H1 (cell line): ENCODE results near the gene SMAD6.

Source experiments
- ASH2L ChIP-seq: fragments of 200-600, 300-600 bp; sonication (generic); IDR thresholded peaks from one replicate; pipeline ENCODE4 v1.7.1; 2017; ENCODE audit warnings: low read length
- BACH1 ChIP-seq: IDR thresholded peaks from 2 replicates; pipeline ENCODE4 v1.6.1; 2012; ENCODE audit warnings: low read length, improper control_type of control experiment
- EZH2 ChIP-seq: fragments of 200-600 bp; sonication (generic); IDR thresholded peaks from 2 replicates; pipeline ENCODE4 v1.7.1; 2012; ENCODE audit warnings: low read depth, mild to moderate bottlenecking, moderate library complexity, low read length, inconsistent platforms; ENCODE audit not compliant: severe bottlenecking
- GABPA ChIP-seq: IDR thresholded peaks from 2 replicates; pipeline ENCODE4 v1.6.1; 2011; ENCODE audit warnings: mild to moderate bottlenecking, low read length, moderate library complexity, borderline replicate concordance; ENCODE audit not compliant: insufficient read depth
- NRF1 ChIP-seq: IDR thresholded peaks from 2 replicates; pipeline ENCODE4 v1.6.1; 2011; ENCODE audit warnings: mild to moderate bottlenecking, low read depth, low read length, improper control_type of control experiment
- PHF8 ChIP-seq: fragments of 200-600 bp; sonication (generic); conservative IDR thresholded peaks from 2 replicates; pipeline ENCODE4 v1.7.1; 2012; ENCODE audit warnings: low read depth, mild to moderate bottlenecking, inconsistent platforms, low read length, moderate library complexity
- POLR2A ChIP-seq, 2 experiments: IDR thresholded peaks; 1 replicate in 1 of 2; 2 replicates in 1 of 2; pipeline ENCODE4 v1.6.1; 2011; ENCODE audit warnings: low read depth in 2 of 2, low read length in 2 of 2, mild to moderate bottlenecking in 2 of 2; ENCODE audit errors: control extremely low read depth in 1 of 2
- POLR2AphosphoS5 ChIP-seq: IDR thresholded peaks from 2 replicates; pipeline ENCODE4 v1.6.1; 2011; ENCODE audit warnings: low read depth, low read length
- POU5F1 ChIP-seq: IDR thresholded peaks from 2 replicates; pipeline ENCODE4 v1.6.1; 2011; ENCODE audit warnings: low read depth, mild to moderate bottlenecking, low read length, moderate library complexity
- RBBP5 ChIP-seq: IDR thresholded peaks from 2 replicates; pipeline ENCODE4 v1.7.1; 2012; ENCODE audit warnings: low read depth, mild to moderate bottlenecking, inconsistent platforms, low read length, moderate library complexity, borderline replicate concordance
- RFX5 ChIP-seq: IDR thresholded peaks from 2 replicates; pipeline ENCODE4 v1.6.1; 2011; ENCODE audit warnings: low read depth, low read length, improper control_type of control experiment, borderline replicate concordance
- RXRA ChIP-seq: IDR thresholded peaks from 2 replicates; pipeline ENCODE4 v1.6.1; 2011; ENCODE audit warnings: low read depth, mild to moderate bottlenecking, low read length, moderate library complexity; ENCODE audit not compliant: insufficient read depth
- TF ChIP-seq, protein P1 (sequence below), 3 experiments: IDR thresholded peaks; 1 replicate in 2 of 3; 2 replicates in 1 of 3; pipeline versions ENCODE4 v1.5.1 to v1.6.1; 2011; ENCODE audit warnings: low read length in 3 of 3, mild to moderate bottlenecking in 3 of 3, inconsistent platforms in 2 of 3, low read depth in 1 of 3, moderate library complexity in 1 of 3; ENCODE audit not compliant: insufficient read depth in 1 of 3; ENCODE audit errors: control extremely low read depth in 1 of 3

DNA sequence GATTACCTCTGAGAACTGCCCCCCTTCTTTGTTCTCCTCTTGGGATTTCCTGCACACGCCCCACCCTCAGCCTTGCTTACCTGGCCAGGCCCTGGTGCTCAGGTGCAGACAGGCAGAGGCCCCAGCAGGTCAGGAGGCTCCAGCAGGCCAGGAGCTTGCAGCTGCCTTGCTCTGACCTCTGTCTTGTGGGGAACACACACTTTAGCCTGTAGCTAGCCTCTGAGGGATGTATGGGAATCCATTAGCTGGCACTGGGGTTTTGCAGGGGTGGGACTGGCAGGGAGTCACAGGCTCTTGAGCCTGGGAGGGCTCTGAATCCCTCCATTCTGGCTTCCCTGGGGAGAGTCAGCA lies 2.7 kb downstream of the SMAD6 start:
- TF ChIP-seq ASH2L (no peak), GABPA (no peak), POLR2AphosphoS5 (no peak), POLR2A (IDR thresholded peaks at IDR 0.05; ENCODE audit: control extremely low read depth in 1 of 2, low read depth in 2 of 2, low read length in 2 of 2) (no peak), NRF1 (no peak), EZH2 (no peak), RBBP5 (no peak), RXRA (no peak), BACH1 (no peak), RFX5 (no peak), POU5F1 (no peak), PHF8 (no peak)
- TF ChIP-seq, protein P1, sequence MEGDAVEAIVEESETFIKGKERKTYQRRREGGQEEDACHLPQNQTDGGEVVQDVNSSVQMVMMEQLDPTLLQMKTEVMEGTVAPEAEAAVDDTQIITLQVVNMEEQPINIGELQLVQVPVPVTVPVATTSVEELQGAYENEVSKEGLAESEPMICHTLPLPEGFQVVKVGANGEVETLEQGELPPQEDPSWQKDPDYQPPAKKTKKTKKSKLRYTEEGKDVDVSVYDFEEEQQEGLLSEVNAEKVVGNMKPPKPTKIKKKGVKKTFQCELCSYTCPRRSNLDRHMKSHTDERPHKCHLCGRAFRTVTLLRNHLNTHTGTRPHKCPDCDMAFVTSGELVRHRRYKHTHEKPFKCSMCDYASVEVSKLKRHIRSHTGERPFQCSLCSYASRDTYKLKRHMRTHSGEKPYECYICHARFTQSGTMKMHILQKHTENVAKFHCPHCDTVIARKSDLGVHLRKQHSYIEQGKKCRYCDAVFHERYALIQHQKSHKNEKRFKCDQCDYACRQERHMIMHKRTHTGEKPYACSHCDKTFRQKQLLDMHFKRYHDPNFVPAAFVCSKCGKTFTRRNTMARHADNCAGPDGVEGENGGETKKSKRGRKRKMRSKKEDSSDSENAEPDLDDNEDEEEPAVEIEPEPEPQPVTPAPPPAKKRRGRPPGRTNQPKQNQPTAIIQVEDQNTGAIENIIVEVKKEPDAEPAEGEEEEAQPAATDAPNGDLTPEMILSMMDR (IDR thresholded peaks at IDR 0.05; ENCODE audit: control extremely low read depth in 1 of 3, insufficient read depth in 1 of 3, low read depth in 1 of 3, low read length in 3 of 3), result no peak
